H1 (cell line): Measurements from ENCODE around the gene CBFA2T2. TPM values are rescaled to one million over a fixed set of nuclear protein-coding genes. Genes with fewer than 3 reads are reported as not detected.

Experiments used
- EGR1 ChIP-seq: IDR thresholded peaks from 2 replicates; pipeline ENCODE4 v1.6.1; 2011; ENCODE audit warnings: low read depth, low read length, borderline replicate concordance
- FOSL1 ChIP-seq: IDR thresholded peaks from 2 replicates; pipeline ENCODE4 v1.6.1; 2011; ENCODE audit warnings: mild to moderate bottlenecking, low read depth, low read length, moderate library complexity; ENCODE audit not compliant: insufficient read depth
- MAFK ChIP-seq: IDR thresholded peaks from 2 replicates; pipeline ENCODE4 v1.6.1; 2012; ENCODE audit warnings: low read depth, mild to moderate bottlenecking, improper control_type of control experiment, low read length
- PHF8 ChIP-seq: fragments of 200-600 bp; sonication (generic); conservative IDR thresholded peaks from 2 replicates; pipeline ENCODE4 v1.7.1; 2012; ENCODE audit warnings: low read depth, mild to moderate bottlenecking, inconsistent platforms, low read length, moderate library complexity
- TAF7 ChIP-seq: optimal IDR thresholded peaks from 2 replicates; pipeline ENCODE3; 2011; ENCODE audit warnings: low read depth, mild to moderate bottlenecking, inconsistent platforms, low read length, moderate library complexity, borderline replicate concordance
- polyA plus RNA-seq, 7 experiments: library from polyadenylated mRNA; depleted of rRNA in 3 of 7; stranded (reverse) in 5 of 7; unstranded in 2 of 7; fragments of >200 nt in 5 of 7; fragments of 200-250 nt in 2 of 7; gene quantifications; 1 replicate in 5 of 7; 2 replicates in 1 of 7; 4 replicates in 1 of 7; pipeline versions ENCODE4 v1.2.1 to v1.2.3, GENCODE V29; 2011 to 2013; ENCODE audit warnings: missing spikeins in 2 of 7, mixed read lengths in 2 of 7
- total RNA-seq: library from RNA; stranded (reverse); fragmentation: NEBNext Ultra II Directional; extraction: Animal tissue kit (Norgen Biotek cat#: 25700); gene quantifications from 2 replicates; pipeline ENCODE4 v1.2.1, GENCODE V29; 2021
- TF ChIP-seq, protein P1 (sequence below): IDR thresholded peaks from 2 replicates; pipeline ENCODE4 v1.6.1; 2012; ENCODE audit warnings: inconsistent platforms
- TF ChIP-seq, protein P2 (sequence below): IDR thresholded peaks from 2 replicates; pipeline ENCODE4 v1.6.1; 2011; ENCODE audit warnings: low read length, improper control_type of control experiment
- TF ChIP-seq, protein P3 (sequence below): fragments of 300-600 bp; sonication (generic); IDR thresholded peaks from 2 replicates; pipeline ENCODE4 v1.7.1; 2012; ENCODE audit warnings: low read length, moderate library complexity, mild to moderate bottlenecking, inconsistent platforms; ENCODE audit not compliant: insufficient replicate concordance

Gene CBFA2T2
- total and polyA plus RNA-seq, 2 of the 8 experiments (the other 6 are each of a cell fraction or from before 2014, with no cell fraction given): 11.6 to 12.9 TPM

DNA sequence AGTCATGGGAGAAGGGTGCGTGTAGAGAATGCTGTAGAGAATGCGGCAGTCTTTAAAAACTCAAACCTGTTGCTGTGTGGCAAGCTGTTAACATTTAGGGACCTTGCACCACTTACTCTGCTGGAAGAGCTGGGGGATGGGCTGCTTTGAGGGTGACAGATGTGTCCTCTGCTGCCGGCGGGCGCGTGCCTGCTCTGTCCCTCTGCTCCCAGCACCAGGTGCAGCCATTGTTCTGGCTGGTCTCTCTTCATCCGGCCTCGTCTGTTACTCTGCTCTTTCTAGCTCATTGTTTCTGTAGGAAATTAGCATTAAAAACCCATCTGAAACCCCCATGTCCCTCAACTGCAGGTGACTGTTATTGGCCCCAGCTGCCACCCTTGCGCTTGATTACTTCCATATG, 78.5 kb downstream of the CBFA2T2 start (continued):
- TF ChIP-seq PHF8 (no peak), MAFK (no peak), TAF7 (no peak), EGR1 (no peak; the same call in 1 of the 2 replicates), FOSL1 (no peak)
- TF ChIP-seq, protein P1, sequence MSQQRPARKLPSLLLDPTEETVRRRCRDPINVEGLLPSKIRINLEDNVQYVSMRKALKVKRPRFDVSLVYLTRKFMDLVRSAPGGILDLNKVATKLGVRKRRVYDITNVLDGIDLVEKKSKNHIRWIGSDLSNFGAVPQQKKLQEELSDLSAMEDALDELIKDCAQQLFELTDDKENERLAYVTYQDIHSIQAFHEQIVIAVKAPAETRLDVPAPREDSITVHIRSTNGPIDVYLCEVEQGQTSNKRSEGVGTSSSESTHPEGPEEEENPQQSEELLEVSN: peak; percentile 33; the same call in 1 of the 2 replicates
- TF ChIP-seq, protein P2, sequence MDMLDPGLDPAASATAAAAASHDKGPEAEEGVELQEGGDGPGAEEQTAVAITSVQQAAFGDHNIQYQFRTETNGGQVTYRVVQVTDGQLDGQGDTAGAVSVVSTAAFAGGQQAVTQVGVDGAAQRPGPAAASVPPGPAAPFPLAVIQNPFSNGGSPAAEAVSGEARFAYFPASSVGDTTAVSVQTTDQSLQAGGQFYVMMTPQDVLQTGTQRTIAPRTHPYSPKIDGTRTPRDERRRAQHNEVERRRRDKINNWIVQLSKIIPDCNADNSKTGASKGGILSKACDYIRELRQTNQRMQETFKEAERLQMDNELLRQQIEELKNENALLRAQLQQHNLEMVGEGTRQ: no peak
- TF ChIP-seq, protein P3, sequence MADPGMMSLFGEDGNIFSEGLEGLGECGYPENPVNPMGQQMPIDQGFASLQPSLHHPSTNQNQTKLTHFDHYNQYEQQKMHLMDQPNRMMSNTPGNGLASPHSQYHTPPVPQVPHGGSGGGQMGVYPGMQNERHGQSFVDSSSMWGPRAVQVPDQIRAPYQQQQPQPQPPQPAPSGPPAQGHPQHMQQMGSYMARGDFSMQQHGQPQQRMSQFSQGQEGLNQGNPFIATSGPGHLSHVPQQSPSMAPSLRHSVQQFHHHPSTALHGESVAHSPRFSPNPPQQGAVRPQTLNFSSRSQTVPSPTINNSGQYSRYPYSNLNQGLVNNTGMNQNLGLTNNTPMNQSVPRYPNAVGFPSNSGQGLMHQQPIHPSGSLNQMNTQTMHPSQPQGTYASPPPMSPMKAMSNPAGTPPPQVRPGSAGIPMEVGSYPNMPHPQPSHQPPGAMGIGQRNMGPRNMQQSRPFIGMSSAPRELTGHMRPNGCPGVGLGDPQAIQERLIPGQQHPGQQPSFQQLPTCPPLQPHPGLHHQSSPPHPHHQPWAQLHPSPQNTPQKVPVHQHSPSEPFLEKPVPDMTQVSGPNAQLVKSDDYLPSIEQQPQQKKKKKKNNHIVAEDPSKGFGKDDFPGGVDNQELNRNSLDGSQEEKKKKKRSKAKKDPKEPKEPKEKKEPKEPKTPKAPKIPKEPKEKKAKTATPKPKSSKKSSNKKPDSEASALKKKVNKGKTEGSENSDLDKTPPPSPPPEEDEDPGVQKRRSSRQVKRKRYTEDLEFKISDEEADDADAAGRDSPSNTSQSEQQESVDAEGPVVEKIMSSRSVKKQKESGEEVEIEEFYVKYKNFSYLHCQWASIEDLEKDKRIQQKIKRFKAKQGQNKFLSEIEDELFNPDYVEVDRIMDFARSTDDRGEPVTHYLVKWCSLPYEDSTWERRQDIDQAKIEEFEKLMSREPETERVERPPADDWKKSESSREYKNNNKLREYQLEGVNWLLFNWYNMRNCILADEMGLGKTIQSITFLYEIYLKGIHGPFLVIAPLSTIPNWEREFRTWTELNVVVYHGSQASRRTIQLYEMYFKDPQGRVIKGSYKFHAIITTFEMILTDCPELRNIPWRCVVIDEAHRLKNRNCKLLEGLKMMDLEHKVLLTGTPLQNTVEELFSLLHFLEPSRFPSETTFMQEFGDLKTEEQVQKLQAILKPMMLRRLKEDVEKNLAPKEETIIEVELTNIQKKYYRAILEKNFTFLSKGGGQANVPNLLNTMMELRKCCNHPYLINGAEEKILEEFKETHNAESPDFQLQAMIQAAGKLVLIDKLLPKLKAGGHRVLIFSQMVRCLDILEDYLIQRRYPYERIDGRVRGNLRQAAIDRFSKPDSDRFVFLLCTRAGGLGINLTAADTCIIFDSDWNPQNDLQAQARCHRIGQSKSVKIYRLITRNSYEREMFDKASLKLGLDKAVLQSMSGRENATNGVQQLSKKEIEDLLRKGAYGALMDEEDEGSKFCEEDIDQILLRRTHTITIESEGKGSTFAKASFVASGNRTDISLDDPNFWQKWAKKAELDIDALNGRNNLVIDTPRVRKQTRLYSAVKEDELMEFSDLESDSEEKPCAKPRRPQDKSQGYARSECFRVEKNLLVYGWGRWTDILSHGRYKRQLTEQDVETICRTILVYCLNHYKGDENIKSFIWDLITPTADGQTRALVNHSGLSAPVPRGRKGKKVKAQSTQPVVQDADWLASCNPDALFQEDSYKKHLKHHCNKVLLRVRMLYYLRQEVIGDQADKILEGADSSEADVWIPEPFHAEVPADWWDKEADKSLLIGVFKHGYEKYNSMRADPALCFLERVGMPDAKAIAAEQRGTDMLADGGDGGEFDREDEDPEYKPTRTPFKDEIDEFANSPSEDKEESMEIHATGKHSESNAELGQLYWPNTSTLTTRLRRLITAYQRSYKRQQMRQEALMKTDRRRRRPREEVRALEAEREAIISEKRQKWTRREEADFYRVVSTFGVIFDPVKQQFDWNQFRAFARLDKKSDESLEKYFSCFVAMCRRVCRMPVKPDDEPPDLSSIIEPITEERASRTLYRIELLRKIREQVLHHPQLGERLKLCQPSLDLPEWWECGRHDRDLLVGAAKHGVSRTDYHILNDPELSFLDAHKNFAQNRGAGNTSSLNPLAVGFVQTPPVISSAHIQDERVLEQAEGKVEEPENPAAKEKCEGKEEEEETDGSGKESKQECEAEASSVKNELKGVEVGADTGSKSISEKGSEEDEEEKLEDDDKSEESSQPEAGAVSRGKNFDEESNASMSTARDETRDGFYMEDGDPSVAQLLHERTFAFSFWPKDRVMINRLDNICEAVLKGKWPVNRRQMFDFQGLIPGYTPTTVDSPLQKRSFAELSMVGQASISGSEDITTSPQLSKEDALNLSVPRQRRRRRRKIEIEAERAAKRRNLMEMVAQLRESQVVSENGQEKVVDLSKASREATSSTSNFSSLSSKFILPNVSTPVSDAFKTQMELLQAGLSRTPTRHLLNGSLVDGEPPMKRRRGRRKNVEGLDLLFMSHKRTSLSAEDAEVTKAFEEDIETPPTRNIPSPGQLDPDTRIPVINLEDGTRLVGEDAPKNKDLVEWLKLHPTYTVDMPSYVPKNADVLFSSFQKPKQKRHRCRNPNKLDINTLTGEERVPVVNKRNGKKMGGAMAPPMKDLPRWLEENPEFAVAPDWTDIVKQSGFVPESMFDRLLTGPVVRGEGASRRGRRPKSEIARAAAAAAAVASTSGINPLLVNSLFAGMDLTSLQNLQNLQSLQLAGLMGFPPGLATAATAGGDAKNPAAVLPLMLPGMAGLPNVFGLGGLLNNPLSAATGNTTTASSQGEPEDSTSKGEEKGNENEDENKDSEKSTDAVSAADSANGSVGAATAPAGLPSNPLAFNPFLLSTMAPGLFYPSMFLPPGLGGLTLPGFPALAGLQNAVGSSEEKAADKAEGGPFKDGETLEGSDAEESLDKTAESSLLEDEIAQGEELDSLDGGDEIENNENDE: peak; percentile 43
